ENCODE data around the gene DHODH.

Gene DHODH

GRCh38 chr16:72008424-72009216, at the start of gene DHODH:
TSS of gene DHODH (plus strand) at chr16:72008744. CDS start at chr16:72008765, 21 bp downstream.
- POLR2A ChIA-PET: no interaction called here
- Histone ChIP-seq H3K4me3 (ENCODE audit: low read depth, low read length) (peak within 1 kb of the TSS; percentile 87), H3K36me3 (ENCODE audit: control insufficient read depth in 2 of 2, insufficient read depth in 1 of 2, low read length in 2 of 2) (peaks cover 0 to 10% of the 10 kb centered on the region in 2 experiments; a peak in 1 of 3 replicates), H3K9me3 (ENCODE audit: control insufficient read depth, insufficient read depth, low read depth, low read length) (no peaks in the 10 kb centered on the region), H3K27ac (ENCODE audit: extremely low read depth, low read depth, low read length) (no peak within 1 kb of the TSS; the same call in 1 of the 2 replicates), H3K4me1 (ENCODE audit: control insufficient read depth, insufficient read depth, low read length) (0 out of 2 replicates have a peak, but pooled peaks cover 2% of the 10 kb centered on the region)
- CTCF ChIA-PET: no interaction called here
- peak; percentile 56 for TF ChIP-seq ZBTB17 (tag by site-specific recombination; IDR thresholded peaks at IDR 0.05)
- no peak for TF ChIP-seq ZNF155 (tag by site-specific recombination; IDR thresholded peaks at IDR 0.05)
- peak; percentile 95 for TF ChIP-seq ZBTB11 (tag by site-specific recombination; conservative IDR thresholded peaks at IDR 0.05; ENCODE audit: low read depth)
- no peak for TF ChIP-seq ZNF48 (tag by site-specific recombination; IDR thresholded peaks at IDR 0.05)
- TF ChIP-seq ZNF114 (tag by site-specific recombination; IDR thresholded peaks at IDR 0.05): no peak
- TF ChIP-seq ZNF670 (tag by site-specific recombination; IDR thresholded peaks at IDR 0.05; ENCODE audit: low read depth): no peak
- TF ChIP-seq ZNF768 (tag by site-specific recombination; IDR thresholded peaks at IDR 0.05): no peak
- no peak for TF ChIP-seq ZNF175 (tag by site-specific recombination; IDR thresholded peaks at IDR 0.05)
- TF ChIP-seq ZNF692 (tag by site-specific recombination; IDR thresholded peaks at IDR 0.05): peak; percentile 82
- TF ChIP-seq ZNF169 (tag by site-specific recombination; IDR thresholded peaks at IDR 0.05): no peak
- TF ChIP-seq HOXA7 (CRISPR knock-in tag; IDR thresholded peaks at IDR 0.05; ENCODE audit: borderline replicate concordance): no peak
- TF ChIP-seq ZNF24 (tag by site-specific recombination; IDR thresholded peaks at IDR 0.05): no peak
- no peak for TF ChIP-seq GFI1B (tag by site-specific recombination; IDR thresholded peaks at IDR 0.05)
- TF ChIP-seq ZNF280D (tag by site-specific recombination; IDR thresholded peaks at IDR 0.05): no peak
- TF ChIP-seq SP3 (tag by site-specific recombination; IDR thresholded peaks at IDR 0.05): peak; percentile 95
- TF ChIP-seq ZNF174 (tag by site-specific recombination; IDR thresholded peaks at IDR 0.05): no peak
- peak; percentile 88 for TF ChIP-seq PRDM10 (tag by site-specific recombination; IDR thresholded peaks at IDR 0.05)
- no peak for TF ChIP-seq ZNF302 (tag by site-specific recombination; IDR thresholded peaks at IDR 0.05; ENCODE audit: low read depth)
- no peak for TF ChIP-seq ZNF266 (tag by site-specific recombination; IDR thresholded peaks at IDR 0.05; ENCODE audit: low read depth)
- TF ChIP-seq ZNF623 (tag by site-specific recombination; IDR thresholded peaks at IDR 0.05): no peak
- TF ChIP-seq ZNF292 (tag by site-specific recombination; IDR thresholded peaks at IDR 0.05; ENCODE audit: borderline replicate concordance, low read depth): no peak
- TF ChIP-seq, protein P1, sequence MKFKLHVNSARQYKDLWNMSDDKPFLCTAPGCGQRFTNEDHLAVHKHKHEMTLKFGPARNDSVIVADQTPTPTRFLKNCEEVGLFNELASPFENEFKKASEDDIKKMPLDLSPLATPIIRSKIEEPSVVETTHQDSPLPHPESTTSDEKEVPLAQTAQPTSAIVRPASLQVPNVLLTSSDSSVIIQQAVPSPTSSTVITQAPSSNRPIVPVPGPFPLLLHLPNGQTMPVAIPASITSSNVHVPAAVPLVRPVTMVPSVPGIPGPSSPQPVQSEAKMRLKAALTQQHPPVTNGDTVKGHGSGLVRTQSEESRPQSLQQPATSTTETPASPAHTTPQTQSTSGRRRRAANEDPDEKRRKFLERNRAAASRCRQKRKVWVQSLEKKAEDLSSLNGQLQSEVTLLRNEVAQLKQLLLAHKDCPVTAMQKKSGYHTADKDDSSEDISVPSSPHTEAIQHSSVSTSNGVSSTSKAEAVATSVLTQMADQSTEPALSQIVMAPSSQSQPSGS (tag by site-specific recombination; IDR thresholded peaks at IDR 0.05; ENCODE audit: low read depth): no peak
- TF ChIP-seq ZNF26 (tag by site-specific recombination; IDR thresholded peaks at IDR 0.05): no peak
